ENCODE measurements around the gene ACAP2.
"Not testable (repeated sequence)": the region's sequence is repeated elsewhere in the genome, so short reads cannot be mapped to it uniquely, and the experiment has no call there.

ACAP2 gene

DNA sequence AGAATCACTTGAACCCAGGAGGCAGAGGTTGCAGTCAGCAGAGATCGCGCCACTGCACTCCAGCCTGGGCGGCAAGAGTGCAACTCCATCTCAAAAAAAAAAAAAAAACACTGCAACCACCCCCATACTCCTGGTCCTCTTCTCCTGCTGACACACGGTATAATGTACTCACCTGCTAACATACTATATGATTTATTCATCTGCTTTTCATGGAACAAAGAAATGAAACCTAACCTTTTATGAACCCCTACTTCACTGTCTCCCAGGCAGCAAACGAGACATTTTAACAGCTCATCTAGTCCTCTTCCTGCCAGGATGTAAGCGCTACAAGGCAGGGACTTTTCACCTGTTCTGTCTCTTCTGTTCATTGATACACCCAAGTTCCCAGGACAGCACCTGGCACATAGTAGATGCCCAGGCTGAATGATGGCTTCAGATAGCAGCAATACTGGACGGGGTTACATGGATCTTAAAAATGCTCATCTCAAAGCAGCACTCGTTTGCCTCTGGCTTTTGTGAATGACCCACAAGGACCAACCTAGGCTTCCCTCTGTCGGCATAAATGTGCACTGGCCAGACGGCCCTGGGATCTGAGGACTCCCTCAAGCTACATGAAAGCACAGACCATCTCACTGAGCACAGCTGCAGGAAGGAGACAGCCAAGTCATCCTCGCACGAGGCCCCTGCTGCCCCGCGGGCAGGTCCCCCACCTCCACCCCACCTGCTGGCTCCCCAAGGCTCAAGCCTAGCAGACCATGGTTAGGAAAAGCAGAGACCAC, 192.2 kb downstream of the ACAP2 start:
- no peak for DNase-seq (ENCODE audit: low read depth, low spot score)
- H3K27ac ChIP-seq: no peak overlapping the region

DNA sequence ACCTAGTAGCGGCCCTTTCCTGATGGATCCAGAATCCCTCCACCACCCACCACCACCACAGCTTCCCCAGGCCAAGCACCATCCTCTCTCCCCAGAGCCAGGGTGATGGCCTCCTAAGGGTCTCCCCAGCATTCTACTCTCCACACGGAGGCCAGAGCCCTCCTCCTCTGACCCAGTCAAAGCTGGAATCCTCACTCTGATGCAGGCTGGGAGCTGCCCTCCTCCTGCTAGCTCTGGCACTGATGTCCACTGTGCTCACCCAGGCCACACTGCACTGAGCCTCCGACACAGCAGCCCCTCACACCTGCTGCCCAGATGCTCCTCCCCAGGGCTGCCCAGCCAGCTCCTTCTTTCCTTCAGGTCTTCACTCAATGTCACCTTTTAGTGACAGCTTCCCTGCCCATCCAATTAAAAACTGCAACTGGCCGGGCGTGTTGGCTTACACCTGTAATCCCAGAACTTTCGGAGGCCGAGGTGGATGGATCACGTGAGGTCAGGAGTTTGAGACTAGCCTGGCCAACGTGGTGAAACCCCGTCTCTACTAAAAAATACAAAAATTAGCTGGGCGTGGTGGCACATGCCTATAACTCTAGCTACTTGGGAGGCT, 192.9 kb downstream of the ACAP2 start:
- no peak overlapping the region for H3K27ac ChIP-seq
- DNase-seq (ENCODE audit: low read depth, low spot score): no peak

DNA sequence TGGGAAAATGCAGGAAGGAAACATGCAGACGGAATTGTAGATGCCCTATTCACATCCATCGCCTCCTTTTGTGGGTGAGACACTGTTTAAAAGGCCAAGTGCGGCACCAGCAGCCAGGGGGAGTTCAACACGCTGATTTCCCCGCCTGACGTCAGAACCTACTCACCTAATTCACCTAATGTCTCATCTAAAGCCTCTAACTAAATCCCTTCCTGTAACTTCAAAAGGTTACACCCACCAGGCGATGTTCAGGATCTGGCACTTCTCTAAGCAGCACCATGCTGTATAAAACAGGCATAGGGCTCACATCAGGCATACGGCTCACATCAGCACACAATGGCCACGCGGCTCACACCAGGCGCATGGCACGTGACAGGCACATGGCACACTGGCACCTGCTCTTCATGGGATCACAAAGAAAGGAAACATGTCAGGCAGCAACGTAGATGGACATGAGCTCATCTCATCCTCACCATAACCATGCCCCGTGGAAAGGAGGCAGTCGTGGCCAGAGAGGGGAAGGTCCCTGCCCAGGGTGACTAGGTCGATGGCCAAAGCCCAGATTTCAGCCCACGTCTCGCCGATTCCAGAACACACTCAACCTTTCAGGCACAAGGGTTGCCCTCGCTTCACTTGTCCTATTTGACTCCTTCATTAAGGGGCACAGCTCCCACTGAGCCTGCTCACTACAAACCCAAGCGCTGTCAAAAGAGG, 193.6 kb downstream of the ACAP2 start:
- no peak for DNase-seq (ENCODE audit: low read depth, low spot score)
- no peak overlapping the region for H3K27ac ChIP-seq

DNA sequence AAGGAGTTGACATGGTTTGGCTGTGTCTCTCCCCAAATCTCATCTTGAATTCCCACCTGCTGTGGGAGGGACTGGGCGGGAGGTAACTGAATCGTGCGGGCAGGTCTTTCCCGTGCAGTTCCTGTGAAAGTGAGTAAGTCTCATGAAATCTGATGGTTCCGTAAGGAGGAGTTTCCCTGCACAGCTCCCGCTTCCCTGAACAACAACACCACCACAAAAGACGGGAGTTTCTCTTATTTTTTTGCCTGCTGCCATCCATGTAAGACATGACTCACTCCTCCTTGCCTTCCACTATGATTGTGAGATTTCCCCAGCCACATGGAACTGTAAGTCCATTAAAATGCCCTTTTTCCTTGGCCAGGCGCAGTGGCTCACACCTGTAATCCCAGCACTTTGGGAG, 194.5 kb downstream of the ACAP2 start:
- no peak for DNase-seq (ENCODE audit: low read depth, low spot score)
- H3K27ac ChIP-seq: no peak overlapping the region

DNA sequence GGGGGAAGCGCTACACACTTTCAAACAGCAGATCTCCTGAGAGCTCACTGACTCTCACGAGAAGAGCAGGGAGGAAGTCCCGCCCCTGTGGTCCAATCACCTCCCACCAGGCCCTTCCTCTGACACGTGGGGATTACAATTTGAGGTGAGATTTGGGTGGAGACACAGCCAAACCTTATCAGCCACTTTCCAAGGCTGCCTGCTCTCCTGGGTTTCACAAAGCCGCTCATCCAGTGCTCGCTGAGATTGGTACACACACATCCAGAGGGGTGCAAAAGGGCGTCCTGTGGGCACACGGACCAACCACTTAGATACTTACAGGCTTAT, 195.0 kb downstream of the ACAP2 start:
- H3K27ac ChIP-seq: no peak overlapping the region
- no peak for DNase-seq (ENCODE audit: low read depth, low spot score)

DNA sequence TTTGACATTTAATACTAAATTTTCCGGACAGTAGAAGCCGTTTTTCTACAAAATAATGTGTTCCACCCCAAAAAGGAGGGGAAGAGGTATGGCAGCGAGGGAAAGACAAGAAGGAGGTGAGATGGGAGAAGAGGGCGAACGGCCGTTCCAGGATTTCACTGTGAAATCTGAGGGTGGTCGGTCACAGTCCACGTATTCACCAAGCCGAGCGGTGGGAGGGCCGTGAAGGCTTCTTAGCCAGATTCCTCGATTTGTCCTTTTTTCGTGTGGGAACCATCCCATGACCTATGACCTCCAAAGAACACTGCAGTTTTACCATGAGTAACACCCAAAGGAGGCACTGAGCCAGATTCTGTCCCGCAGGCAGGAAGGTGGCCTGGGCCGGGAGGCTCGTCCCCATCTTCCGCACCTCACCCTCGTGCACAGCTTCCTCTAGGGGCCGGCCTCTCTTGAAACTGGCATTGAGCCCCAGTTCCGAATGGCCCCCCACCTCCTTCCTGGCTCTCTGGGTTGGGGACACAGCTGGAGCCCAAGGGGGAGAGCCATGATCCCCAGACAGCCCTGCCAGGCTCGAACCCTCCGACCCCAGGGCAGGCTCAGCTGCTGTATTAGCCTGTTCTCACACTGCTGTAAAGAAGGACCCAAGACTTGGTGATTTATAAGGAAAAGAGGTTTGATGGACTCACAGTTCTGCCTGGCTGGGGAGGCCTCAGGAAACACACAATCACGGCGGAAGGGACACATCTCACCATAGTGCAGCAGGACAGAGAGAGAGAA, 195.5 kb downstream of the ACAP2 start:
- DNase-seq (ENCODE audit: low read depth, low spot score): no peak
- H3K27ac ChIP-seq: no peak overlapping the region

DNA sequence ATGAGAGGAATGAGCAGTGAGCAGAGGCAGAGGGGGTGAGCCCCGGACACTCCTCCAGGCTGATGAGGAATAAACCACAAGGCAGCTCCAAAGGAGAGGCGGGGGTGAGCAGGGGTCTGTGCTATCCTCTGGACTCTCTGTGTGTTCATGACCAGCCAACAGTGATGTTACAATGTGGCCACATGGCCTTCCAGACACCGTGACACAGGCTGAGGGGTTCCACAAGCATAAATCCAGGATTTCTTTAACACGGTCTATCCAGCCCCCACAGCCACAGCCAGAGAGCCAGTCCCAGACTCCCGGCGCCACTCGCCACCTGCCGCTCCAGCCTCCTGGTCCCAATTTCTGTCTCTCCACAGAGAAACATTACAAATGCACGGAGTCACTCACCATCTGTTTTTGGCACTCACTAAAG, 196.2 kb downstream of the ACAP2 start:
- no peak for DNase-seq (ENCODE audit: low read depth, low spot score)
- no peak overlapping the region for H3K27ac ChIP-seq

DNA sequence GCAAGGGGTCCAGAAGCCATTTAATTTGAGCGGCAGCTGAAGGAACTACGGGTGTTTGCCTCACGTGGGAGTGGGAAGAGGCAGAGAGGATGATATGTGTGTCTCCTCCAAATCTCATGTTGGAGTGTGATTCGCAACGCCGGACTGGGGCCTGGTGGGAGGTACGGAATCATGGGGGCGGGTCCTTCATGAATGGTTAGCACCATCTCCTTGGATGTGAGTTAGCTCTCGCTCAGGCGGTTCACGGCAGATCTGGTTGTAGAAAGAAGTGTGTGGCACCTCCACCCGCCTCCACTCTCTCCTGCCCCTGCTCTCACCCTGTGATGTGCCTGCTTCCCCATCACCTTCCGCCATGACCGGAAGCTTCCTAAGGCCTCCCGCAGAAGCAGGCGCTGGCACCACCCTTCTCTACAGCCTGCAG, 197.3 kb downstream of the ACAP2 start:
- DNase-seq (ENCODE audit: low read depth, low spot score): no peak

DNA sequence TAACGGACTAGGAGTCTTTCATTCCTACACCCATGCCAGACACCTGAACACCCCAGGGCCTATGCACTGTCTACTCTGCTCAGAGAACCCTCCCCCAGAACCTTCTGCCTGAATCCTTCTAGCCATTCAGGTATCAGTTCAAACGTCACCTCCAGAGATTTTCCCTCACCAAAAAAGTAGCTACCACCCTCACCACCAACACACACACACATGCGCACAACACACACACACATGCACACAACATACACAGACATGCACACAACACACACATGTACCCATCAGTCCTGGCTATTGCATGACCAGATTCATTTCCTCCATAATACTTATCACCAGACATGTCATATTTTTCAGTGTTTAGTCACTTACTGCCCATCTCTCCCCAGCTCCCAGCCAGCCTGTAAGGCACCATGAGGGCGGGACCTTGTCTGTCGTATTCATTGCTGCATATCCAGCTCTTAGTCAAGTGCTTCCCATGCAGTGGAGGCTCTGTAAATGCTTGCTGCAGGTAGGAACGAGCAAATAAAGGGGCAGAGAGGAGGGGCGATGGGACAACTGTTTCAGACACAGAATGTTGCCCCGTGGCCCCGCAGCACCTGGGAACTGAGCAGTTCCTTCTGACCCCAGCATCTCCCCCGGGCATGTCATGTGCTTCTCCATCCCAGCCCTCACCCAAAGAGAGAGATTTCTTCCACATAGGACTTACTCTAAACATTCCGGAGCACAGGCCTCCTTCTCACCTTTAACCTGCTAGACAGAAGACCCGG, 201.0 kb downstream of the ACAP2 start:
- H3K27ac ChIP-seq: no peak overlapping the region
- DNase-seq (ENCODE audit: low read depth, low spot score): no peak

More for the DNA sequence above, 197.3 kb downstream of the ACAP2 start:
- H3K27ac ChIP-seq: no peak overlapping the region

DNA sequence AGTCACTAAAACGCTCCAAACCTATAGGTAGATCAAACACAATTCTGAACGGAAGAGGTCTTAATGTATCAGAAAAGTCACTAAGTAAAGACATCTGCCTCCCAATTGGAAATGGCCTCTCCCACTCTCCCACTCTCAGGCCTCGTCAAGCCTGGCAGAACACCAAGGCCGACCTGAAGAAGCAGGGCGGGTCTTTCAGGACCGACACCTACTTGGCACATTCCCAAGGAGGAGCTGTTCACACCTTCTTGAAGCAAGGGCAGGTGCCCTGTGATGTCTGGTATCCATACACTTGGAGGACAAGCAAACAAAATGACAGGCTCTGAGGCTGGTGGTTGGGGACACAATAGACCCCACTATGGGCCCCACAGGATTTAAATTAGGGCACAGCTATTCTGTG, 201.9 kb downstream of the ACAP2 start:
- H3K27ac ChIP-seq: no peak overlapping the region
- DNase-seq (ENCODE audit: low read depth, low spot score): no peak

DNA sequence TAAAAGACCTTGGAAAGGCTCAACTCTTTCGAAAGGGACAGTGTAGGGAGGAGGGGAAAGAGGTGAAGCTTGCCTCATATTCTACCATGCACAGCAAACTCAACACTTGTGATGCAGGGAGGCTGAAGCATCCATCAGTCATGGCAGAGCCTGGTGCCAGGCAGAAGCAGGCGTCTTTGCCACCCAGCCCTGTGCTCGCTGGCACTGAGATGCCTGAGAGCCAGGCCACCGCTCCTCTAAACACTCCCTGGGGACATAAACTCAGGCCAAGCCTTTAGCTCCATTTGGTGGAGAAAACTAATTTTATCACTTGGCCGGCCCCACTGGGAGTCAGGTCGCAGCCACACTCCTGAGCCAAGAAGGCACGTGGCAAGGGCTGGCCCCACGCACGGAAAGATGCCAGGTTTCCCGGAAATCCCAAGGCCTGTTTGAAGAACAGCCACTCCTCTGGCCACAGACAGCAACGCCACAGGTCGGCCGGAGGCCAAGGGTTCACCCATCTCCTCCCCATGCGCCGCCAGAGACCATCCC, 202.6 kb downstream of the ACAP2 start:
- no peak for DNase-seq (ENCODE audit: low read depth, low spot score)
- no peak overlapping the region for H3K27ac ChIP-seq

DNA sequence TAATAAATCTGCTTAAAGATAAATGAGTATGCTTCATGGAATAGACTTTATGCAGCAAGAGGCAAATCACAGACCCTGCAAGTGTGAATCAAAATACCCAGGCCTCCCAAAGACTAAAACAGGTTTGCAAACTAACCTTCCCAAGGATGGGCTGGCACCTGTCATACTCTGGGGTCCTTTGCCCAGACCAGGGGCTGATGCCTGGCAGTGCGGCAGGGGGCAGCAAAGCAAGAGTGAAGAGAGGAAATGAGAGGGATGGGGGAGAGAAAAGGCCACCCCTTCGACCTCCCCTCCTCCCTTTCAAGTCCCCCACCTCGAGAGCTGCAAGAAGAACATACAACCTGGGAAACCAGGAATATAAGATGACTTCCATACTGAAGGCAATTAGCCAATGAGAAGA, 203.7 kb downstream of the ACAP2 start:
- H3K27ac ChIP-seq: no peak overlapping the region
- DNase-seq (ENCODE audit: low read depth, low spot score): no peak

DNA sequence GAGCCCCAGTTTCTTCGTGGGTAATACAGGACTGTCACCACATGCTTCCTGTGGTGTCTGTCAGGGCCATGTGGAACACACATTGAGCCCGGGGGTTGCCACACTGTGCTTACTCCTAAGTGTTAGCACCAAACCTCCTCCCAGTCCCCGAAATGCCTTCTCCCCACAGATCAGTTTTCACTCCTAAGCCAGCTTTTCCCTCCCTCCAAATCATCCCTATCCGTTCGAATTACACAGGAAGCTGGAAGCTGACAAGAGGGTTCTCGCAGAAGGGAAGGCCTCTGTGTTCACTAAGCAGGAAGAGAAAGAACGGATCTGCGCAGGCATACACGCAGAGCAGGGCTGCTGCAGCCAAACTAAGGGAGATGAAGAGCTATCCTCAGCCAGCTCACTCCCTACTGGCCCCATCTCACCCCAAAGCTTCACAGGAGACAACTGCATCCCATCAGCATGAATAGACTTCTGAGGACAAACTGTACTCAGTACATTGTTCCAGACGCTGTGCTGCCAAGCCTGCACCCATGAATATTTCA, 204.2 kb downstream of the ACAP2 start:
- DNase-seq (ENCODE audit: low read depth, low spot score): no peak
- H3K27ac ChIP-seq: no peak overlapping the region

DNA sequence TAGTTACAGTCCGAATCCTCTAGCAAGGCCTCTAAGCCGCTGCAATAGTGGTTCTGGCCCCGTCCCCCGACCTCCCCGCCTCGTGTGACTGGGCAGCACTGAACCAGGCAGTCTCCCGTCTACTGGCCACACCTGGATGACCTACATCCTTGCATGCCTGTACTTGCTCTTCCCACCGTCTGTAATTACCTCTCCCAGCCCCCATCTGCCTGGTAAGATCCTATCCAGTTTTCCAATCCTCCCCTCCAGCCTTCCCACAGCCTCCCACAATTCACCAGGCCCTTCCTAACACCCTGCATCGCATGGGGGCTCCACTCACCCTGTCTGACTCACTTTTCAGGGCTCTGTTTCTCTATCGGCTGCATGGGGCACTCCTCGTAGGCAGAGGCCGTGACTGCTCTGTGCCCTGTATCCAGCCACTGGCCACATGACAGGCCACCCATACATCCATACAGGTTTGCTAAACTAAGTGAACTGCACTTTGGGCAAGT, 204.7 kb downstream of the ACAP2 start:
- H3K27ac ChIP-seq: no peak overlapping the region
- no peak for DNase-seq (ENCODE audit: low read depth, low spot score)

DNA sequence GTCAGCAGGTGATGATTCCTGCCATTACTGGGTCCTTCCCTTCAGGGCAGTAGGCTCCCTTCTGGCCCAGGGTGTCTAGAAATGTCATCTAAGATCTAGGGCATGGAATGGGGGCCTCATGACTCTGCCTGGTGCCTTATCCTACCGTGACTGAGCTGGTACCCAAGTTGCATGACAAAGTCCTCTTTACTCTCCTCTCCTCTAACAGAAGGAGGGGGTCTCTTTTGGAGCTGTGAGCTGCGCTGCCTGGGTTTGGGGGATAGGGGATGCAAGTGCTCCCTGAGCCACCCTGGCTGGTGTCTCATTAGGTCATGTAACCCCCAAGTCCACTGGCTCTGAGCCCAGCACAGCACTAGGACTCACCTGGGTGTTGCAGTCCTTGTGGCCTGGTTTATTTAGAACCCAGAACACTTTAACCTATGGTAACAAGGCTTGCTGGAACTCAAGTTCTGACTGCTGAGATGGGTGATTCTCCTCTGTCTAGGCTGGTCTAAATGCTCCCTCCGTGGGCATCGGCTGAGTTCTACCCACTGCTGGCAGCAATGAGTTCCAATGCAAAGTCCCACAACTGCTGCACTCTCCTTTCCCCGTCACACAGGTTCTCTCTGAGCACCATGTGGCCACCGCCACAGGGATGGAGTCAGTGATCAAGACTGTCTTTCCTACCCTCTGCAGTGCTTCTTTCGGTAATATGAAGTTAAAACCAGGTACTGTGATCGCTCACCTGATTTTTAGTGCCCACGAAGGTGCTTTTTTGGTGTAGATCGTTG, 205.8 kb downstream of the ACAP2 start:
- no peak for DNase-seq (ENCODE audit: low read depth, low spot score)
- H3K27ac ChIP-seq: no peak overlapping the region

DNA sequence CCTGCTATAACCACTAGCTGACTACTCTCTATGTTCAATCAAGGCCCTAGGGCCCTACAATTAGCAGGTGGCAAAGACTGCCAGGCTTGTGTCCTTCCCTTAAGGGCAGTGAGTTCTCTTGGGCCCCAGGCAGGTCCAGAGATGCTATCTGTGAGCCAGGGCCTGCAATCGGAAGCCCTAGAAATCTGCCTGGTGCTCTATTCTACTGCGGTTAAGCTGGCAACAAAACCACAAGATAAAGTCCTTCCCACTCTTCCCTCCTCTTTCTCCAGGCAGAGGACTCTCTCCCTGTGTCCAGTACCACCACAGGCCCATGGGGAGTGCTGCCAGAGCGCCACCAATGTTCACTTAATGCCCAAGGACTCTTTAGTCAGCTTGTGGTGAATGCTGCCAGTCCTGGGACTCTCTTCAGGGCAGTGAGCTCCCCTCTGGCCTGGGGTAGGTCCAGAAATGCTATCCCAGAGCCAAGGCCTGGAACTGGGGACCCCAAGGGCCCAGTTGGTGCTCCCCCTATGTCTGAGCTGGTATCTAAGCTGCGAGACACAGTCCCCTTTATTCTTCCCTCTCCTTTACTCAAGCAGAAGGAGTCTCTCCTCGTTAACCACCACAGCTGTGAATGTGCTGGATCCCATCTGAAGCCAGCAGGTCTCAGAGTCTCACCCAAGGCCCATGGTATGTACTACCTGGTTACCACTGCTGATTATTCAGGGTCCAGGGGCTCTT, 206.6 kb downstream of the ACAP2 start:
- H3K27ac ChIP-seq: no peak overlapping the region
- no peak for DNase-seq (ENCODE audit: low read depth, low spot score)

DNA sequence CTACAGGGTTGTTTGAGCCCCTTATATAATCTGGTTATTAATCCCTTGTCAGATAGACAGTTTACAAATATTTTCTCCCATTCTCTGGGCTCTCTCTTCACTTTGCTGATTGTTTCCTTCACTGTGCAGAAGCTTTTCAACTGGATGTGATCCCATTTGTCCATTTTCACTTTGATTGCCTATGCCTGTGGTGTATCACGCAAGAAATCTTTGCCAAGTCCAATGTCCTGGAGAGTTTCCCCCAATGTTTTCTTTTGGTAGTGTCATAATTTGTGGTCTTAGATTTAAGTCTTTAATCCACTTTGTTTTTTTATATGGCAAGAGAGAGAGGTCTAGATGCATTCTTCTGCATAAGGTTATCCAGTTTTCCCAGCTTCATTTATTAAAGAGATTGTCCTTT, 212.6 kb downstream of the ACAP2 start:
- DNase-seq (ENCODE audit: low read depth, low spot score): no peak
- H3K27ac ChIP-seq: no peak overlapping the region

DNA sequence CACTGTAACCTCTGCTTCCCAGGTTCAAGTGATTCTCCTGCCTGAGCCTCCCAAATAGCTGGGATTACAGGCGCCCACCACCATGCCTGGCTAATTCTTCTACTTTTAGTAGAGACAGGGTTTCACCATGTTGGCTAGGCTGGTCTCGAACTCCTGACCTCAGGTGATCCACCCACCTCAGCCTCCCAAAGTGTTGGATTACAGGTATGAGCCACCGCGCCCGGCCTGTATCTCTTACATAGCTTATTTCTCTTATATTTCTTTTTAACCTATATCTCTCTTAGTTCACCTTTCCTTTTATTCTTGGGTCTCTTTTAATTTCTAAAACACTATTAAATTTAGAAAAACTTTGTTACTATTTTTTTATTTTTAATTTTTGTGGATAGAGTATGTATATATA, 213.9 kb downstream of the ACAP2 start:
- H3K27ac ChIP-seq: not testable (repeated sequence)

More for the DNA sequence above, 213.9 kb downstream of the ACAP2 start:
- DNase-seq (ENCODE audit: low read depth, low spot score): not testable (repeated sequence)
